ENCODE results near the gene PDZRN3. TPM values are rescaled to one million over a fixed set of nuclear protein-coding genes. Genes with fewer than 3 reads are reported as not detected.

Gene PDZRN3
- total RNA-seq, 2 experiments from 2014 or later: not detected

DNA sequence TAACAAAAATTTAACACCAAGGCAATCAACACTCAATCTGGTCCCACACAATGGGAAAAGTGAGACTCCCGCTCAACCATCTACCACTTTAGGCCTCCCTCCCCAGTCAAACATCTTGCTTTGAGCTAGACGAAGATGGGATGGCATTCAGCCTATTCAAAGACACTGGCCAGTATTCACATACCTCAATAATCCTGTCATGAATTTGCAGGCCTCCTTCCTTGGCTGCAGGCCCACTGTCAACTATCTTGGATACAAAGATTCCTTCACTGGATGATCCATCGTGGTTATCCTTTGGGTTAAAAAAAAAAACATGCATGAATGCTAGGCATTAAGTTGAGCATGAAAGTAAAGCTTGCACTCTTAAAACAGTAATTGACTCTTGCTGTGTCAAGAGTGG is 22.6 kb downstream of the PDZRN3 start:
- DNase-seq: no peak
- Mint-ChIP-seq H3K9me3 (ENCODE audit: low read depth) (no peaks in the 10 kb centered on the region), H3K4me1 (no peaks in the 10 kb centered on the region), H3K36me3 (ENCODE audit: low read depth) (no peaks in the 10 kb centered on the region), H3K4me3 (no peak overlapping the region), H3K27me3 (no peaks in the 10 kb centered on the region), H3K27ac (no peak overlapping the region)
- intact Hi-C loops (cut with DNase I, micrococcal nuclease): no loop called here
- ChIA-PET POLR2A (no interaction called here), CTCF (no interaction called here)
- ATAC-seq: no peak

- Mint-ChIP-seq H3K4me3 (no peak overlapping the region), H3K27me3 (no peaks in the 10 kb centered on the region), H3K27ac (no peak overlapping the region), H3K36me3 (ENCODE audit: low read depth) (no peaks in the 10 kb centered on the region), H3K9me3 (ENCODE audit: low read depth) (no peaks in the 10 kb centered on the region), H3K4me1 (no peaks in the 10 kb centered on the region)
- ATAC-seq: no peak
- POLR2A ChIA-PET: no interaction called here
- DNase-seq: no peak
- intact Hi-C loops (cut with DNase I, micrococcal nuclease): no loop called here
- CTCF ChIA-PET: no interaction called here
Measured at GRCh38 chr3:73601481-73601880, 23.3 kb downstream of the PDZRN3 start.

- Mint-ChIP-seq H3K9me3 (ENCODE audit: low read depth) (no peaks in the 10 kb centered on the region), H3K27ac (no peak overlapping the region), H3K36me3 (ENCODE audit: low read depth) (no peaks in the 10 kb centered on the region), H3K27me3 (no peaks in the 10 kb centered on the region), H3K4me3 (no peak overlapping the region), H3K4me1 (no peaks in the 10 kb centered on the region)
- POLR2A ChIA-PET: no interaction called here
- no peak for ATAC-seq
- no peak for DNase-seq
- intact Hi-C loops (cut with DNase I, micrococcal nuclease): no loop called here
- CTCF ChIA-PET: no interaction called here
Measured at GRCh38 chr3:73601011-73601410, 23.7 kb downstream of the PDZRN3 start.

DNA sequence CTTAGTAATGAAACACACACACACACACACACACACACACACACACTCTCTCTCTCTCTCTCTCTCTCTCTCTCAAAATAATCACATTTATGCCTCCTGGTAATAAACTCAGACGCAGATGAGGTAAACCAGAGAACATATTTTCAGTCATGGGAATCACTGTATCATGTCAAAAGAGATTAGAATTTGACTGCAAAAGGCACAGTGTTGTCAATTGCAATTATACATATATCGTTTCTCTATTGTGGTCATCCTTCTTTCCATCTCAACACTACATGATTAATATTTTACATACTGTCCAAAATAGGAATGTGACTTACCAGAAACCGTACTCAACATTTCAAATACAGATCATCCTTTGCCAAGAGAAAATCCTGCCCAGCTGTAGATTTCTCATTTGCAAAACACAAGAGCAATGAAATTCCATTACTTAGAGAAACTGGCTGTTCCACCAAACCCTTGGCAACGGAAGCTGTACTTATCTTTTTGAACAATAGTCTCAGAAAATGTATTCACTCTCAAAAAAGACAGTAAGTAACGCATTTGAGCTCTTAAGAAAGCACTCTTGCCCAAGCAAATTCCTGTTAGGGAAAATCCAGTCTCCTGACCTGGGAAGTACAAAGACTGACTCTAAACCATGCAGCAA is 24.3 kb downstream of the PDZRN3 start:
- Mint-ChIP-seq H3K36me3 (ENCODE audit: low read depth) (no peaks in the 10 kb centered on the region), H3K4me1 (no peaks in the 10 kb centered on the region), H3K27ac (no peak overlapping the region), H3K9me3 (ENCODE audit: low read depth) (no peaks in the 10 kb centered on the region), H3K27me3 (no peaks in the 10 kb centered on the region), H3K4me3 (no peak overlapping the region)
- CTCF ChIA-PET: no interaction called here
- no peak for DNase-seq
- POLR2A ChIA-PET: no interaction called here
- no peak for ATAC-seq
- intact Hi-C loops (cut with DNase I, micrococcal nuclease): no loop called here

DNA sequence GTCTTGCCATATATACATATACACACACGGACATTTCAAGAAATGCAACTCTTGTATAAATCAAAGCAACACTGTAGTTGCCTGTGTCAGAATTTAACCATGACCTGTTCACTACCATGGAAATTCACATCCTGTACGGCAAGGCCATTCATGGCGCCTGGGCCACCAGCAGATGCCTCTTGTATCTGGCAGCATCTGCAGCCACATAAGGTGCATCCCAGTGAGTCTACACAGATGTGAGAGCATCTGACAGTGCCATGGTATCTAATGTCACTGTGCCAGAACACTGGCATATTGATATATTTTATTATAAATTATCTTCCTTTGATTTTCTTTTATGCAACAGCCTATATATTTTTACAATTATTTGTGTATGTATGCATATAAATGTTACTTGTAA is 25.1 kb downstream of the PDZRN3 start:
- Mint-ChIP-seq H3K9me3 (ENCODE audit: low read depth) (no peaks in the 10 kb centered on the region), H3K36me3 (ENCODE audit: low read depth) (no peaks in the 10 kb centered on the region), H3K4me3 (no peak overlapping the region), H3K27ac (no peak overlapping the region), H3K4me1 (no peaks in the 10 kb centered on the region), H3K27me3 (no peaks in the 10 kb centered on the region)
- CTCF ChIA-PET: no interaction called here
- DNase-seq (no peak), ATAC-seq (no peak)
- intact Hi-C loops (cut with DNase I, micrococcal nuclease): no loop called here
- POLR2A ChIA-PET: no interaction called here

DNA sequence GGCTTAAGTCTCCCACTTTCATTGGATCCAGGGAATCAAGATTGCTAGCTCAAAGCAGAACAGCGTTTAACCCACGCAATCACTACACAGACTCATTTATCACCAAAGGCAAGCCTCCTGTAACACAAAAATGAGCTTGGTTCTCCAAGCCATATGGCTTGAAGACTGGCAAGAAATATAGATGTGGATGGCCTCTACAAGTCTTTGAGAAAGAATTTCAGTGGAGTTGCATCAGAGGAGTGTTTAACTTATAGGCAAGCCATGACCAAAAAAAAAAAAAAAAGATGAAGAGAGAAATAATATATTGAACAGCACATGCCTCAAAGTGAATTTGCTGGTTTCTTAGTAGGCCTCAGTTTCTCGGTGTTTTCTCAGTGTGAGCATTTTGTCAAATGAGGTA is 27.3 kb downstream of the PDZRN3 start:
- no peak overlapping the region for H3K4me3 Mint-ChIP-seq
- ChIA-PET CTCF (no interaction called here), POLR2A (no interaction called here)
- H3K36me3 Mint-ChIP-seq (ENCODE audit: low read depth): no peaks in the 10 kb centered on the region
- H3K9me3 Mint-ChIP-seq (ENCODE audit: low read depth): no peaks in the 10 kb centered on the region
- ATAC-seq (no peak), DNase-seq (no peak)
- peaks cover 2% of the 10 kb centered on the region for H3K27me3 Mint-ChIP-seq
- intact Hi-C loops (cut with DNase I, micrococcal nuclease): no loop called here
- no peaks in the 10 kb centered on the region for H3K4me1 Mint-ChIP-seq
- no peak overlapping the region for H3K27ac Mint-ChIP-seq

DNA sequence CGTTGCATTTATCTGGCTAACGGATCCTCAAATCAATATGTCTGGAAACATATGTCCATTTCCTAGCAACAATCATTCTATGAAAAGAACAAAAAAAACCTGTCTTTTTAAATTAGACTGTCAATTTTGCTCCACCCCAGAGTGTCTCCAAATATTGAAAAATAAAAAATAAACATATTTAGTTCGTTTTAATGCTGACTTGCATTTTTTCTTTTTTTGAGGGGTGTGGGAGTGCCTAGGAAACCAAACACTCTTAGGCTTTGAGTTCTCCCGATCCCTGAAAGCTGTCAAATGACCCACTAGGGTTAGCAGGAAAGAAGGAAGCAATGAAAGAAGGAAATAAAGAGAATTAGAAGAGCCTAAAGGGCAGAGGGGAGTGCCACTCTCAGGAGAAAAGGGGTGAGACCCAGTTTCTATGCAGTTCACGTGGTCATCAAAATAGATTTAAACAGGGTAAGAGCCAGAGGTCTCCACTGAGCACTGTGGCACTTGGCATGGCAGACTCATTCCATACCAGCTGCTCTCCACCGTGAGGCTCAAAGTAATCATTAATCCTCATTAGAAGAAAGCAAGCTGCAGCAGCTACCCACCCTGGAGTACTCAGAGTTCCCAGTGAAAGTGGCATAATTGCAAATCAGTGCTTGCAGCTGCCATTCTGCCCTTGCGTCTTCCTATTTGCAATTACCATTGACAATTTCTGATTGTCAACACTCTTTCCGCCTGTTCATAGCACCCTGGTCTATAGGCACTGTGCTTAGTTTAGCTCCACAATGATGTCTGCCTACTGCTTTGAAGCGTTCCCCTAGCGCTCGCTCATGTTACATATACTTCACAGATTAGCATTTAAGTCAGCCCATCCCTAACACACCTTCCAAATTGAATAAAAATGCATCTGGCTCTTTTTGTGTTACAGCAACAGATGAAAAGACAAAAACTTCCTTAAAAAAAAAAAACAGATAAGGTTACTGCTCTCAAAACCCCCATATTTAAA is 32.3 kb downstream of the PDZRN3 start:
- ATAC-seq (no peak), DNase-seq (no peak)
- no peaks in the 10 kb centered on the region for H3K9me3 Mint-ChIP-seq (ENCODE audit: low read depth)
- H3K27me3 Mint-ChIP-seq: peaks cover 6% of the 10 kb centered on the region
- no peak overlapping the region for H3K4me3 Mint-ChIP-seq
- H3K36me3 Mint-ChIP-seq (ENCODE audit: low read depth): no peaks in the 10 kb centered on the region
- ChIA-PET CTCF (interaction anchor here (0.7 kb wide), 1 partner anchor 480 kb away, joined by 3 read pairs; no protein-coding TSS in a partner anchor), POLR2A (no interaction called here)
- intact Hi-C loops (cut with DNase I, micrococcal nuclease): no loop called here
- H3K4me1 Mint-ChIP-seq: no peaks in the 10 kb centered on the region
- H3K27ac Mint-ChIP-seq: no peak overlapping the region

DNA sequence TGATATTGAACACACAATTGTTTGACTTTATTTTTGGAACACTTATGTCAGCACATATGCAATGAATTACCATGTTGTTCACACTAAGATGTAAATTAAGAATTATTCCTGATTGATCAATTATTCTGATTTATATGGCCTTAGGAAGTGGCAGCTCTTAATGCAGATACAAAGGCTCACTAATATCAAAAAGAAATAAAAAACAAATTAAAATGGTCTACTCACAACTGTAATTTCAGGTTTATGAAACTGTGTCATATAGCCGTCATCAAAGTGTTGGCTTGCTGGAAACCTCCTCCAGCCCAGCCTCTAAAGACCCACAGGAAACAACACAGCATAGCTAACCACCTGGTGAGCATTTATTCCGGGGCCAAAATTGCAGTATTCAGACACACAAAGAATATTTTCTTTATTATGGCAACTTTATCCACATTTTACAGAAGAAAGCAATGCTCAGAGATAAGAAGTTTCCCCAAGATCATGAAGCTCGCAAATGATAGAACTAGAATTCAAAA is 33.4 kb downstream of the PDZRN3 start:
- Mint-ChIP-seq H3K27ac (no peak overlapping the region), H3K27me3 (peaks cover 6% of the 10 kb centered on the region), H3K36me3 (ENCODE audit: low read depth) (no peaks in the 10 kb centered on the region), H3K4me3 (no peak overlapping the region), H3K9me3 (ENCODE audit: low read depth) (no peaks in the 10 kb centered on the region), H3K4me1 (no peaks in the 10 kb centered on the region)
- ChIA-PET POLR2A (no interaction called here), CTCF (no interaction called here)
- intact Hi-C loops (cut with DNase I, micrococcal nuclease): no loop called here
- DNase-seq (no peak), ATAC-seq (no peak)

- CTCF ChIA-PET: no interaction called here
- no peaks in the 10 kb centered on the region for H3K4me1 Mint-ChIP-seq
- POLR2A ChIA-PET: no interaction called here
- intact Hi-C loops (cut with DNase I, micrococcal nuclease): no loop called here
- no peaks in the 10 kb centered on the region for H3K27me3 Mint-ChIP-seq
- ATAC-seq (no peak), DNase-seq (no peak)
- no peak overlapping the region for H3K27ac Mint-ChIP-seq
- H3K36me3 Mint-ChIP-seq (ENCODE audit: low read depth): no peaks in the 10 kb centered on the region
- no peaks in the 10 kb centered on the region for H3K9me3 Mint-ChIP-seq (ENCODE audit: low read depth)
- no peak overlapping the region for H3K4me3 Mint-ChIP-seq
Measured at GRCh38 chr3:73586628-73587027, 38.1 kb downstream of the PDZRN3 start.

DNA sequence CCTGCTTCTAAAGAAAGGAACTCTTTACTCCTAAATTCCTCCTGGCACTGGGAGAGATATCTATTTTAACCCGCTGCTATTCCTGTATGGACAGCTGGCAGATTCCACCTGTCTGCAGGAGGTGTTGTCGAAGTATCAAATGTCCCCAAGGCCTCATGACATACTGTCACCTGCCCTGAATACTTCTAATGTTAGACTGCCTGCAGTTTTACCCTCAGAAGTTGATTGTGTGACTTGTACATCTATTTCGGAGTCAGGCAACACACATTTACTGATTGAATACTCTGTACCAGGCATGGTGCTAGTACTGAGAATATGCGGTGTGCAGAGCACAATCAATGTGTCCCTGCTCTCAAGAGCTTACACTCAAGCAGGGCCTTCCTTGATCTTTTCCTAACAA is 38.6 kb downstream of the PDZRN3 start:
- ATAC-seq (no peak), DNase-seq (no peak)
- ChIA-PET POLR2A (no interaction called here), CTCF (no interaction called here)
- H3K4me1 Mint-ChIP-seq: no peaks in the 10 kb centered on the region
- intact Hi-C loops (cut with DNase I, micrococcal nuclease): no loop called here
- H3K36me3 Mint-ChIP-seq (ENCODE audit: low read depth): no peaks in the 10 kb centered on the region
- H3K27me3 Mint-ChIP-seq: no peaks in the 10 kb centered on the region
- no peaks in the 10 kb centered on the region for H3K9me3 Mint-ChIP-seq (ENCODE audit: low read depth)
- H3K4me3 Mint-ChIP-seq: no peak overlapping the region
- no peak overlapping the region for H3K27ac Mint-ChIP-seq

- no peak overlapping the region for H3K4me3 Mint-ChIP-seq
- no peak overlapping the region for H3K27ac Mint-ChIP-seq
- ChIA-PET POLR2A (no interaction called here), CTCF (no interaction called here)
- no peaks in the 10 kb centered on the region for H3K27me3 Mint-ChIP-seq
- ATAC-seq (no peak), DNase-seq (no peak)
- H3K9me3 Mint-ChIP-seq (ENCODE audit: low read depth): no peaks in the 10 kb centered on the region
- intact Hi-C loops (cut with DNase I, micrococcal nuclease): no loop called here
- H3K36me3 Mint-ChIP-seq (ENCODE audit: low read depth): no peaks in the 10 kb centered on the region
- H3K4me1 Mint-ChIP-seq: no peaks in the 10 kb centered on the region
Measured at GRCh38 chr3:73584873-73585272, 39.9 kb downstream of the PDZRN3 start.

DNA sequence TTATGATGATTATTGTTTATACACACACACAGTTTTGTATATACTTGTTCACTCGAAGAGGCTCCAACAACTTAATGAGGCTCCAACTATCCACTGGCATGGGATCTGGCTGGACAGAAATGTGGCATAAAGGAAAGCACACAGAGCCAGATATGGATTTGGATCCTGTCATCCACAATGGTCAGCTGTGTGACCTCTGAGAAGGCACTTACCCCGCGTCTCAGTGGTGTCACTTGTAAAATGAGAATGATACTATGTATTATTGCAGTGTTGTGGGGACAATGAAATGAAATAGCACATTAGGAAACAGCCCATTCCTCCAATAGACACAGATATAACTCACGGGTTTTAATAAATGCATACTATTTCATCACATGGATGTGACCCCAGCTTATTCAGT is 42.2 kb downstream of the PDZRN3 start:
- Mint-ChIP-seq H3K27me3 (peaks cover 2% of the 10 kb centered on the region), H3K27ac (no peak overlapping the region), H3K9me3 (ENCODE audit: low read depth) (no peaks in the 10 kb centered on the region), H3K36me3 (ENCODE audit: low read depth) (no peaks in the 10 kb centered on the region), H3K4me1 (no peaks in the 10 kb centered on the region), H3K4me3 (no peak overlapping the region)
- ATAC-seq (no peak), DNase-seq (no peak)
- intact Hi-C loops (cut with DNase I, micrococcal nuclease): no loop called here
- CTCF ChIA-PET: no interaction called here
- POLR2A ChIA-PET: no interaction called here

Measured in activated CD4-positive, alpha-beta T cell treated with anti-CD3 and anti-CD28 coated beads for 36 hours (primary cell).